Progenitor cell of endocrine pancreas (in vitro differentiated cells): Measurements from ENCODE around the gene CDC20. TPM values are rescaled to one million over a fixed set of nuclear protein-coding genes. Genes with fewer than 3 reads are reported as not detected.

Source experiments
- DNase-seq: peaks from one replicate; pipeline ENCODE4 v3.0.0; 2021; ENCODE audit warnings: low spot score; ENCODE audit not compliant: unreplicated experiment
- H3K27ac Mint-ChIP-seq: 2 replicates; pipeline ENCODE4 v1.8.0; 2021; ENCODE audit warnings: mild to moderate bottlenecking, moderate library complexity, mixed read lengths
- H3K27me3 Mint-ChIP-seq: 2 replicates; pipeline ENCODE4 v1.8.0; 2021; ENCODE audit warnings: mixed read lengths
- H3K36me3 Mint-ChIP-seq: 2 replicates; pipeline ENCODE4 v1.8.0; 2022; ENCODE audit warnings: mixed read lengths; ENCODE audit not compliant: insufficient read depth
- H3K4me1 Mint-ChIP-seq: 2 replicates; pipeline ENCODE4 v1.8.0; 2021; ENCODE audit warnings: low read depth, mixed read lengths
- H3K4me3 Mint-ChIP-seq: 2 replicates; pipeline ENCODE4 v1.8.0; 2021; ENCODE audit warnings: low read depth, mild to moderate bottlenecking, moderate library complexity, mixed read lengths
- H3K9me3 Mint-ChIP-seq: 2 replicates; pipeline ENCODE4 v1.8.0; 2021; ENCODE audit warnings: low read depth, mixed read lengths
- CTCF ChIP-seq: fragments of 200-600 bp; sonication (generic); IDR thresholded peaks from one replicate; pipeline ENCODE4 v1.5.0; 2021; ENCODE audit warnings: antibody characterized with exemption, mild to moderate bottlenecking; ENCODE audit not compliant: unreplicated experiment
- long read RNA-seq: library from polyadenylated mRNA; unstranded; transcript quantifications from one replicate; pipeline ENCODE4 v2.0.0, GENCODE V29; 2020
- total RNA-seq: library from RNA; stranded (reverse); gene quantifications from 2 replicates; pipeline ENCODE4 v1.2.1, GENCODE V29; 2021

Gene CDC20
- 49.4 and 50.9 TPM in 2 replicates for total RNA-seq
- long read RNA-seq, transcript CDC20-202 (10 exons, 1,777 nt), result minor isoform, 7 of 137 reads
- long read RNA-seq, transcript CDC20-201 (11 exons, 1,675 nt), result major isoform, 119 of 137 reads
- long read RNA-seq, partial matches to known transcripts, result 3 of 137 reads
- long read RNA-seq, other reads (novel, unspliced or antisense), result 8 of 137 reads

GRCh38 chr1:43358746-43359693, at the start of gene CDC20:
Gene CDC20, plus strand, starts transcription at chr1:43358981. Its CDS starts 235 bp downstream, at chr1:43359216.
- Mint-ChIP-seq H3K36me3 (peaks cover 16% of the 10 kb centered on the region), H3K9me3 (no peaks in the 10 kb centered on the region), H3K4me3 (peak within 1 kb of the TSS; percentile 87), H3K27me3 (no peaks in the 10 kb centered on the region), H3K4me1 (peaks cover 27% of the 10 kb centered on the region), H3K27ac (peak within 1 kb of the TSS; percentile 97)
- DNase-seq, result peak; percentile 97
- no peak for TF ChIP-seq CTCF

GRCh38 chr1:43309405-43310025, 49.3 kb upstream of the CDC20 start:
- Mint-ChIP-seq H3K27me3 (peaks cover 14% of the 10 kb centered on the region), H3K4me3 (no peak overlapping the region), H3K4me1 (peaks cover 3% of the 10 kb centered on the region), H3K9me3 (no peaks in the 10 kb centered on the region), H3K36me3 (no peaks in the 10 kb centered on the region), H3K27ac (no peak overlapping the region)
- no peak for DNase-seq
- TF ChIP-seq CTCF, result no peak

GRCh38 chr1:43311521-43311920, 47.3 kb upstream of the CDC20 start:
- no peaks in the 10 kb centered on the region for H3K36me3 Mint-ChIP-seq
- H3K27me3 Mint-ChIP-seq, result peaks cover 8% of the 10 kb centered on the region
- H3K27ac Mint-ChIP-seq, result no peak overlapping the region
- no peak for DNase-seq
- peaks cover 3% of the 10 kb centered on the region for H3K4me1 Mint-ChIP-seq
- no peaks in the 10 kb centered on the region for H3K9me3 Mint-ChIP-seq
- TF ChIP-seq CTCF, result no peak
- H3K4me3 Mint-ChIP-seq, result no peak overlapping the region

- Mint-ChIP-seq H3K27ac (no peak overlapping the region), H3K4me1 (peaks cover 3% of the 10 kb centered on the region), H3K36me3 (no peaks in the 10 kb centered on the region)
These were observed 46.6 kb upstream of the CDC20 start for GRCh38 chr1:43312212-43312623.

More at GRCh38 chr1:43312212-43312623, 46.6 kb upstream of the CDC20 start:
- Mint-ChIP-seq H3K27me3 (peaks cover 12% of the 10 kb centered on the region), H3K4me3 (no peak overlapping the region), H3K9me3 (no peaks in the 10 kb centered on the region)
- DNase-seq, result no peak
- TF ChIP-seq CTCF, result no peak
